ENCODE data around the gene RYR3. TPM values are rescaled to one million over a fixed set of nuclear protein-coding genes. Genes with fewer than 3 reads are reported as not detected.
A peak's percentile ranks its signal among the peaks of the same experiment; 100 is the strongest.

The RYR3 gene
- total and polyA plus RNA-seq, 5 donors, result 0.06 to 0.28 (median 0.09) TPM

DNA sequence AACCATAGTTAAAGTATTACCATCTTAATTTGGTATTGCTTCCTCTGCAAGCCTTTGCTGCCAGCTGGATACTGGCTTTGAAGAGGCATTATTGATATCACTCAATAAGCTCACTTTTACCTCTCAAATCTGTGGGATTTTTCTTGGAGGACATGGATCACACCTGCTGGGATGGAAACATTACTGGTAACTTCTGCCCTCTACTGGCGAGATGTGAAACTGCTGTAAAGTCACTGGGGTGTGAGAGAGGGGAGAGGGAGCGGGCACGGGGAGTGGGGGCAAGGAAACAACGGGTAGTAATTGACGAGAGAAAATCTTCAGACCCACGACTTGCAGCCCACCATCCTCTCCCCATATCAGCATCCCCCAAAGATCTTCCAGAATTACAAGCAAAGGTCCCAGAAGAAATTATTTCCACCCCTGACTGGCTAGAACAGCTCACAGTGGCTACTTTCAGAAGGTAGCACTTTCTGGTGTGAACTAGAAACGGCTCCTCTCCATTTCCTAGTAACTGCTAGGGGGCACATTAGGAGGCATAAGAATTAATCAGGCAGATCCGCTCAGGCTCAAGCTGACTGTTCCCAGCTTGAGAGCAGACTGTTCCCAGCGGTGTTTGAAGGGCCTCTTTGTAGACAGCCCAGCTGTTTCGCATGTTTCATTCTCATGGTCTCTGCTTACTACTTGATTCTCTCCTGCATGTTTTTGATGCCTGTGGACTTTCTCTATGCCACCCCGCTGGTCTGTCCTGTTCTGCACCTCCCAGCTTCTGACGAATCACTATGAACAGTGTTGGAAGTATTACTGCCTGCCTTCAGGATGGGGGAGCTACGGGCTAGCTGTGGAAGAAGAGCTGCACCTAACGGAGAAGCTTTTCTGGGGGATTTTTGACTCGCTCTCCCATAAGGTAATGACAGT, 427.2 kb downstream of the RYR3 start:
- 41% methylated on average over 15 of the region's 15 CpGs for WGBS
- DNase-seq, result no peak
- no peak overlapping the region for H3K27ac ChIP-seq (ENCODE audit: low read length)
- intact Hi-C loops (cut with DNase I), result no loop called here
- H3K4me1 ChIP-seq (ENCODE audit: control insufficient read depth, insufficient read depth, low read length), result no peaks in the 10 kb centered on the region
- H3K4me3 ChIP-seq (ENCODE audit: low read length), result no peak overlapping the region
- no peaks in the 10 kb centered on the region for H3K27me3 ChIP-seq (ENCODE audit: control insufficient read depth, insufficient read depth)
- ATAC-seq, result peak; percentile 45 to 51
- no peaks in the 10 kb centered on the region for H3K9me3 ChIP-seq (ENCODE audit: control insufficient read depth, low read length)

DNA sequence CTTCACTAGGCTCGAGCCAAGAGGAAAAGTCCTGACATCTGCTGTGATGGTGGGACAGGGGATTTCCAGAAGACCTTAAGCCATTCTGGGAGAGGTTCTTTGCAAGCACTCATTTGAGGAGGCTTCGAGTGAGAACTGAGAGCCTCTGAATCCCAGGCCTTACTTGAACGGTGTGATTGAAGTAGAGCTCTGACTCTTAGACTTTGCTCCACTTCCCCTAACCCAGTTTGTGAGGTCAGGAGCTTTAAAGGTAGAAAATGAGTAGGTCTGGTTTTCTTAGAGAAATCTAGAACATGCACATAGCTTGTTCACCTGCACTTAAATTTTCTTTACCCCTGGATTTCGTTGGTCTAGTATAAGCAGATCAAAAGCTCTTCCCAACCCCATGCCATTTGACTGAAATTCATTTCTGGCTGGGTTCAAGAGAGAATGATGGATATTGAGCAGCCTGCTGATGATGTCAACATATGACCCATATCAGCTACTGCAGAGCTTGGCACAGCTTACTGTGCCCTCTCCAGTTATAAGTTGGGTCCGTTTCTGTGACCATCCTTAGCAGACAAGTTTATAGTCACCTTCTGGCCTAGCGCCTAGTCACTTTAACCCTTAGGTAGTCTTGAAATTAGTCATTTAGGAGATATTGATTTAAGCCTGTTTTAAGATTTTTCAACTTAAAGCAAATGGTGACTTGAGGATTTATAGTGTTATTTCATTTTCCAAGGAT, 428.3 kb downstream of the RYR3 start:
- intact Hi-C loops (cut with DNase I), result no loop called here
- WGBS, result 66% methylated on average over 6 of the region's 6 CpGs

DNA sequence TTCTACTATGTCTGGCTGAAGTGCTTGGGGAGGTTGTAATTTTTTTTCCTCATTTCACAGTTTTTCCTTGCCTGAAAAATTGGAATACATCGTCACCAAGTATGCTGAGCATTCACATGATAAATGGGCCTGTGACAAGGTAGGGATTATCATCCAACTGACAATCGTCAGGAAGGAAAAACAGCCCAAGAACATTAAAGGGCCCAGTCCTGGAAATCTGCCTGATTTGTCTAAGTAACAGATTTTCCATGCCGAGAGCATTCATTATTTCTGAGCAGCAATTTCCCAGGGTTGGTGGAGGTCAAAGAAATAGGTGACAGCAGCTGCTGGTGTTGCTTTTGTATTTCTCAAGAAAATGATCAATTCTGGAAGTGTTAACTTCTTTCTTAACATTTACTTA, 431.5 kb downstream of the RYR3 start:
- DNase-seq, result no peak
- intact Hi-C loops (cut with DNase I), result no loop called here
- 32% methylated on average over 3 of the region's 3 CpGs for WGBS
- no peak for ATAC-seq
- no peaks in the 10 kb centered on the region for H3K9me3 ChIP-seq (ENCODE audit: control insufficient read depth, low read length)
- no peak overlapping the region for H3K27ac ChIP-seq (ENCODE audit: low read length)
- H3K27me3 ChIP-seq (ENCODE audit: control insufficient read depth, insufficient read depth), result no peaks in the 10 kb centered on the region
- H3K4me1 ChIP-seq (ENCODE audit: control insufficient read depth, insufficient read depth, low read length), result no peaks in the 10 kb centered on the region
- H3K4me3 ChIP-seq (ENCODE audit: low read length), result no peak overlapping the region

More for the DNA sequence above, 428.3 kb downstream of the RYR3 start:
- no peaks in the 10 kb centered on the region for H3K4me1 ChIP-seq (ENCODE audit: control insufficient read depth, insufficient read depth, low read length)
- no peaks in the 10 kb centered on the region for H3K9me3 ChIP-seq (ENCODE audit: control insufficient read depth, low read length)
- no peak for DNase-seq
- H3K27me3 ChIP-seq (ENCODE audit: control insufficient read depth, insufficient read depth), result no peaks in the 10 kb centered on the region
- no peak for ATAC-seq
- H3K4me3 ChIP-seq (ENCODE audit: low read length), result no peak overlapping the region
- H3K27ac ChIP-seq (ENCODE audit: low read length), result no peak overlapping the region

DNA sequence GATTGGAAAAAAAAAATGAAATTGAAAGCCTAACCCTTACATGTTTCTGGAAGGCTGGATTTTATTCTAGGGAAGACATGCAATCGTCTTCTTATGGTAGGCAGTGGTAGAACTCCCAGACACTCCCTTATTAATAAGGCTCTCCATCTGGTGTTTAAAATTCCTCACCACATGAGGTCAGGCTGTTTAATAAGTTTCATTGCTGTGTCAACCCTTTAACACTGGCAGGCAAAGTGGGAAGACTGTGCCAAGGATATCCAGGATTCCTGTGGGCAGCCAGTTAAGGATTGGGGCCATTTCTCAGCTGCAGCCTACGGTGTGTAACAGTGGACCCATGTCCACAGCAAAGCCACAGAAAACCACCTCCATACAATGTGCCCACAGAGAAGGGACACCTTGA, 432.0 kb downstream of the RYR3 start:
- no peak overlapping the region for H3K27ac ChIP-seq (ENCODE audit: low read length)
- no peak for ATAC-seq

DNA sequence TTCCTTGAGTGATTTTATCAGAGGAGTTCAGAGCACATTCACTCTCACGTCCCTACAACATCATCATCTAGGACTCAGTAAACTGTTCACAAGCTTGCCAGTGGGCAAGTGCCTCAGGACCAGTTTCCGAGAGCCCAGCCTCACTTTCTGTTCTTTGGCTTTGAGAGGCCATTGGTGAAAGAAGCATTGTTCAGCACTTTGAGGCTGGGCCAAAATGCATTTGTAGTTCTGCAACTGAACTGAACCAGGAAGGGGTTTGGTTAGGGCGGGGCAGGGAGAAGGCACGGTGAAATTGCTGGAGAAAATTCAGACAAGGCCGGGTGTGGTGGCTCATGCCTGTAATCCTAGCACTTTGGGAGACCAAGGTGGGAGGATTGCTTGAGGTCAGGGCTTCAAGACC, 435.4 kb downstream of the RYR3 start:
- Histone ChIP-seq H3K27ac (ENCODE audit: low read length) (no peak overlapping the region), H3K4me1 (ENCODE audit: control insufficient read depth, insufficient read depth, low read length) (no peaks in the 10 kb centered on the region), H3K9me3 (ENCODE audit: control insufficient read depth, low read length) (no peaks in the 10 kb centered on the region), H3K27me3 (ENCODE audit: control insufficient read depth, insufficient read depth) (no peaks in the 10 kb centered on the region), H3K4me3 (ENCODE audit: low read length) (no peak overlapping the region)
- ATAC-seq (peak in 1 of 2 donors; percentile 20), DNase-seq (no peak)
- intact Hi-C loops (cut with DNase I), result no loop called here
- 72% methylated on average over 5 of the region's 5 CpGs for WGBS

More for the DNA sequence above, 432.0 kb downstream of the RYR3 start:
- intact Hi-C loops (cut with DNase I), result no loop called here
- Histone ChIP-seq H3K4me3 (ENCODE audit: low read length) (no peak overlapping the region), H3K4me1 (ENCODE audit: control insufficient read depth, insufficient read depth, low read length) (no peaks in the 10 kb centered on the region), H3K27me3 (ENCODE audit: control insufficient read depth, insufficient read depth) (no peaks in the 10 kb centered on the region), H3K9me3 (ENCODE audit: control insufficient read depth, low read length) (no peaks in the 10 kb centered on the region)
- WGBS, result 56% methylated on average over 2 of the region's 2 CpGs
- DNase-seq, result no peak

DNA sequence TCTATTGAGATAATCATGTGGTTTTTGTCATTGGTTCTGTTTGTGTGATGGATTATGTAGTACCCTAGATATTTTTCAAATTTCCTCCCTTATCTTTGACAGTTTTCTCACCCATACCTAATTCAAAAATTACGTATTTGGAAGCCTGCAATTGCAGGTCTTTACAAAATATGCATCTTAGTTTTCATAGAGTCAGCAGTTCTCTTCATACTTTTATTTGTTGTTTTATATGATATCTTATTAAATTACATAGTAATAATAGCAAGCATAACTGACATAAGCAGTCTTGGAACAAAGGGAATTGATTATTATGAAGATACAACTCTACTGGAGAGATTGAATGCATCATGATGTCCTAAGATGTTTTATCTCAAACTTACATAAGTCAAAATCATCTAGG, 442.2 kb downstream of the RYR3 start:
- WGBS, result 85% methylated on average over 1 of the region's 1 CpG
- intact Hi-C loops (cut with DNase I), result loop anchor here in 1 of 4 donors (10.0 kb wide), 1 partner anchor 112 kb away; no protein-coding TSS in a partner anchor

DNA sequence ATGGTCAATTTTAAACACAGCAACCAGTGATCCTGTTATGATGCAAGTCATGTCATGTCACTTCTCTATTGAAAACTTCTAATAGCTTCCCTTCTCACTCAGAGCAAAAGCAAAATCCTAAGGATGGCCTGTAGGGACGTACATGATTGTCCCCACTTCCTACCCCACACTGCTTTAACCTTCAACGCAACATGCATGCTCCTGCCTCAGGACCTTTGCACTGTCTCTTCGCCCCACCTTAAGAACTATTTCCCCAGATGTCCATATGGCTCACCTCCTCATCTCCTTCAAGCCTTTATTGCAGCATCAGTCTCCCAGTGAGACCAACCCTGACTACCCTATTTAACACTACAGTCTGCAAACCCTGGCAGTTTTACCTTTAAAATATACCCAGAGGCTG, 443.5 kb downstream of the RYR3 start:
- ATAC-seq, result no peak
- DNase-seq, result no peak
- no peak overlapping the region for H3K27ac ChIP-seq (ENCODE audit: low read length)
- no peak overlapping the region for H3K4me3 ChIP-seq (ENCODE audit: low read length)
- no peaks in the 10 kb centered on the region for H3K9me3 ChIP-seq (ENCODE audit: control insufficient read depth, low read length)
- intact Hi-C loops (cut with DNase I), result loop anchor here in 1 of 4 donors (10.0 kb wide), 1 partner anchor 111 kb away; no protein-coding TSS in a partner anchor
- H3K27me3 ChIP-seq (ENCODE audit: control insufficient read depth, insufficient read depth), result no peaks in the 10 kb centered on the region
- WGBS, result 82% methylated on average over 3 of the region's 3 CpGs
- H3K4me1 ChIP-seq (ENCODE audit: control insufficient read depth, insufficient read depth, low read length), result no peaks in the 10 kb centered on the region

More for the DNA sequence above, 442.2 kb downstream of the RYR3 start:
- Histone ChIP-seq H3K4me3 (ENCODE audit: low read length) (no peak overlapping the region), H3K4me1 (ENCODE audit: control insufficient read depth, insufficient read depth, low read length) (no peaks in the 10 kb centered on the region), H3K27ac (ENCODE audit: low read length) (no peak overlapping the region), H3K27me3 (ENCODE audit: control insufficient read depth, insufficient read depth) (no peaks in the 10 kb centered on the region), H3K9me3 (ENCODE audit: control insufficient read depth, low read length) (no peaks in the 10 kb centered on the region)
- no peak for ATAC-seq
- DNase-seq, result no peak

DNA sequence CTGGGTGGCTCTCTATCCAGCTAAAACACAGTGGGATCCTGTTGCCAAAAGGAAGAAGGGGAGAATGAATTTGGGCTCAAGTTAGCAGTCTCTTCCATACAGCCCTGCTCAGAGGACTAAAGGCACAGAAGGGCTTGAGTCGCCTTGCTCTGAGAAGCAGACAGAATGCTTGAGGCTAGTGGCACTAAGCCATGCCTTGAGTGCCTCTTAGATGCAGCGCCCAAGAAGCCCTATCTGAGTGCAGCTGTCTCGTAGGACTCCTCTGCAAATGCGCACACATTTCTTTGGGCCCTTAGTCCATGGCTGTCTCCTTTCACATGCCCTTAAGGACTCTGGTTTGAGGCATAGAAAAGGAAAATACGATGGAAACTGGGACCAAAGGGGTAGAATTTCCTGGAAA, 446.2 kb downstream of the RYR3 start:
- no peak overlapping the region for H3K27ac ChIP-seq (ENCODE audit: low read length)
- no peak for ATAC-seq
- DNase-seq, result no peak
- WGBS, result 83% methylated on average over 5 of the region's 5 CpGs
- no peak overlapping the region for H3K4me3 ChIP-seq (ENCODE audit: low read length)
- H3K9me3 ChIP-seq (ENCODE audit: control insufficient read depth, low read length), result no peaks in the 10 kb centered on the region
- no peaks in the 10 kb centered on the region for H3K27me3 ChIP-seq (ENCODE audit: control insufficient read depth, insufficient read depth)
- no peaks in the 10 kb centered on the region for H3K4me1 ChIP-seq (ENCODE audit: control insufficient read depth, insufficient read depth, low read length)
- intact Hi-C loops (cut with DNase I), result loop anchor here in 1 of 4 donors (10.0 kb wide), 1 partner anchor 108 kb away; no protein-coding TSS in a partner anchor

DNA sequence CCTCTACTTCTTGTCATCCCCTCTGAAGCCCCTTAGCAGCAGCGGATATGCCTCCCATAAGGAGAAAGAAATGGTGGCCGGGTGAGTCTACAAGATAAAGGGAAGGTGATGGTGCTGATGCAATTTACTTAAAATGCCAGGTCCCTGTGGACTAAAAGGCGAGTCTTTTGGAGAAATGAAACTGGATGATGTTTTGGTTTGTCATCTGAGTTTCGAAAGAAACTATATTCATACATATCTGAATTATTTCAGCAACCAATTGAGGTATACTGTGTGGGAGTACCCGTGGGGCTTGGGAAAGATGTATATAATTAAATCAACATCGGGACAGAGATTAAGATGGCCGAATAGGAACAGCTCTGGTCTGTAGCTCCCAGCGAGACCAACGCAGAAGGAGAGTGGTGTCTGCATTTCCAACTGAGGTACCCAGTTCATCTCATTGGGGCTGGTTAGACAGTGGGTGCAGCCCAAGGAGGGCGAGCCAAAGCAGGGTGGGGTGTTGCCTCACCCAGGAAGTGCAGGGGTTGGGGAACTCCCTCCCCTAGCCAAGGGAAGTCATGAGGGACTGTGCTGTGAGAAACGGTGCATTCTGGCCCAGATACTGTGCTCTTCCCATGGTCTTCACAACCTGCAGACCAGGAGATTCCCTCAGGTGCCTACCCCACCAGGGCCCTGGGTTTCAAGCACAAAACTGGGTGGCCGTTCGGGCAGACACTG, 446.9 kb downstream of the RYR3 start:
- H3K4me1 ChIP-seq (ENCODE audit: control insufficient read depth, insufficient read depth, low read length), result no peaks in the 10 kb centered on the region
- no peaks in the 10 kb centered on the region for H3K9me3 ChIP-seq (ENCODE audit: control insufficient read depth, low read length)
- DNase-seq (no peak), ATAC-seq (no peak)
- H3K4me3 ChIP-seq (ENCODE audit: low read length), result no peak overlapping the region
- H3K27ac ChIP-seq (ENCODE audit: low read length), result no peak overlapping the region
- WGBS, result 84% methylated on average over 13 of the region's 13 CpGs
- intact Hi-C loops (cut with DNase I), result loop anchor here in 1 of 4 donors (10.0 kb wide), 1 partner anchor 107 kb away; no protein-coding TSS in a partner anchor
- no peaks in the 10 kb centered on the region for H3K27me3 ChIP-seq (ENCODE audit: control insufficient read depth, insufficient read depth)

DNA sequence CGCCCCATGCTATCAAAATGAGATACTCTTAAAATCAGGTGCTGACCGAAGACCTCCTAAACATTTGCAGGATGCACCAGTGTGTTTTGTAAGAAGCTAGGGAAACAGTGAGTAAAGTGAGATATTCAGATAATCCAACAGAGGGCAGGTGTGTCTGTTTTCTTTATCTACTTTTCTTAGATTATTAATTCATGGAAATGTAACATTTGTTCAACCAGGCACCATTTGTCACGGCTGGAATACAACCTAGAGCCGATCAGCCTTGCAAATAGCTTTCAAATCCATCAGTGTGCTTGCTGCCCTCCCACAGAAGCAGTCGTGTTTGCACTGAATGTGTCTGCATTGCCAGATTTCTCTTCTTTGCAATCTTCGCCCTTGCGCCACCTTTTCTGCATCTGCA, 455.6 kb downstream of the RYR3 start:
- 66% methylated on average over 7 of the region's 7 CpGs for WGBS
- Histone ChIP-seq H3K4me1 (ENCODE audit: control insufficient read depth, insufficient read depth, low read length) (no peaks in the 10 kb centered on the region), H3K27ac (ENCODE audit: low read length) (no peak overlapping the region), H3K4me3 (ENCODE audit: low read length) (no peak overlapping the region), H3K27me3 (ENCODE audit: control insufficient read depth, insufficient read depth) (no peaks in the 10 kb centered on the region), H3K9me3 (ENCODE audit: control insufficient read depth, low read length) (no peaks in the 10 kb centered on the region)
- ATAC-seq (no peak), DNase-seq (no peak)
- intact Hi-C loops (cut with DNase I), result no loop called here

Data from right cardiac atrium (tissue), 5 donors.